Activated naive CD8-positive, alpha-beta T cell treated with anti-CD3 and anti-CD28 coated beads, Interleukin-2, amount 10 ng/mL, durations not matched to agents 7 days and 5 days (primary cell): ENCODE measurements around the gene SIGLEC5. TPM values are rescaled to one million over a fixed set of nuclear protein-coding genes. Genes with fewer than 3 reads are reported as not detected.

Source experiments
- ATAC-seq: fragments of 150-1000 bp; cut with Tn5 transposase; one replicate; pipeline ENCODE4 v1.10.0; 2021; ENCODE audit warnings: low read depth, moderate library complexity
- POLR2A ChIA-PET: fragments of 350-600 bp; sonication (Branson Sonifier 250); formaldehyde crosslinking; loops from one replicate; lab custom pipeline; 2021; ENCODE audit warnings: antibody characterized with exemption; lab: Charles Lee
- DNase-seq: peaks from one replicate; pipeline ENCODE4 v3.0.0; 2021
- H3K27ac Mint-ChIP-seq: one replicate; pipeline ENCODE4 v1.8.0; 2022; ENCODE audit warnings: mild to moderate bottlenecking, mixed read lengths
- H3K27me3 Mint-ChIP-seq: one replicate; pipeline ENCODE4 v1.8.0; 2022; ENCODE audit warnings: mild to moderate bottlenecking, moderate library complexity, mixed read lengths
- H3K36me3 Mint-ChIP-seq: one replicate; pipeline ENCODE4 v1.8.0; 2021; ENCODE audit warnings: mild to moderate bottlenecking, mixed read lengths
- H3K4me1 Mint-ChIP-seq: one replicate; pipeline ENCODE4 v1.8.0; 2021; ENCODE audit warnings: mixed read lengths
- H3K4me3 Mint-ChIP-seq: one replicate; pipeline ENCODE4 v1.8.0; 2022; ENCODE audit warnings: mild to moderate bottlenecking, moderate library complexity, mixed read lengths
- H3K9me3 Mint-ChIP-seq: one replicate; pipeline ENCODE4 v1.8.0; 2021; ENCODE audit warnings: mixed read lengths
- total RNA-seq, 2 experiments: library from RNA; stranded (reverse); gene quantifications; one replicate each; pipeline ENCODE4 v1.2.3, GENCODE V29; 2021

SIGLEC5 gene
- total RNA-seq, 2 experiments from 2014 or later = not detected

DNA sequence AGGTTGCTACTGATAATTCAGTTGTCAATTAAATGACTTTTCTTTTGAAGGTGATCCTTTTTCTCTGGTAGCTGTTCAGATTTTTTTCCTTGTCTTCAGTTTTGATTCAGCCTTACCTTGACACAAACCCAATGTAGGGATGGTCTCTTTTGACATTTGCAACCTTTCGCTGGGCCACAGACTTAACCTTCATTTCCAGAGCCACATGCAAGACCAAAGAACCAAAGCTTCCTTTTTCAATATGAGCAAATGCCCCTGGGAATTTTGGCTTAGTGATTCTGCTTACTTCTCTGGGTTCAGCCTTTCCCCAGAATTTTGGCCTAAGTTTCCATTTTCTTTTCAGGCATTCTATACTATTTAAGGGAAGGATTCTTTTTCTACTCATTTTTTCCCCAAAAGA lies 19.6 kb downstream of the SIGLEC5 start:
- H3K27me3 Mint-ChIP-seq = peaks cover 9% of the 10 kb centered on the region
- no peaks in the 10 kb centered on the region for H3K36me3 Mint-ChIP-seq
- DNase-seq = no peak
- peaks cover 12% of the 10 kb centered on the region for H3K4me1 Mint-ChIP-seq
- POLR2A ChIA-PET = no interaction called here
- no peak for ATAC-seq
- no peak overlapping the region for H3K27ac Mint-ChIP-seq
- no peak overlapping the region for H3K4me3 Mint-ChIP-seq
- peaks cover 8% of the 10 kb centered on the region for H3K9me3 Mint-ChIP-seq

GRCh38 chr19:51607920-51608562 lies 22.2 kb downstream of the SIGLEC5 start:
- peaks cover 12% of the 10 kb centered on the region for H3K4me1 Mint-ChIP-seq
- H3K9me3 Mint-ChIP-seq = peaks cover 7% of the 10 kb centered on the region
- peaks cover 9% of the 10 kb centered on the region for H3K27me3 Mint-ChIP-seq
- ATAC-seq (no peak), DNase-seq (peak; percentile 76)
- H3K36me3 Mint-ChIP-seq = no peaks in the 10 kb centered on the region
- POLR2A ChIA-PET = no interaction called here
- no peak overlapping the region for H3K27ac Mint-ChIP-seq
- no peak overlapping the region for H3K4me3 Mint-ChIP-seq

- Mint-ChIP-seq H3K27me3 (peaks cover 8% of the 10 kb centered on the region), H3K36me3 (no peaks in the 10 kb centered on the region), H3K4me1 (peaks cover 12% of the 10 kb centered on the region), H3K4me3 (no peak overlapping the region), H3K9me3 (peaks cover 2% of the 10 kb centered on the region), H3K27ac (no peak overlapping the region)
- POLR2A ChIA-PET = no interaction called here
- DNase-seq (no peak), ATAC-seq (no peak)
Measured at GRCh38 chr19:51607077-51607476, 23.1 kb downstream of the SIGLEC5 start.

DNA sequence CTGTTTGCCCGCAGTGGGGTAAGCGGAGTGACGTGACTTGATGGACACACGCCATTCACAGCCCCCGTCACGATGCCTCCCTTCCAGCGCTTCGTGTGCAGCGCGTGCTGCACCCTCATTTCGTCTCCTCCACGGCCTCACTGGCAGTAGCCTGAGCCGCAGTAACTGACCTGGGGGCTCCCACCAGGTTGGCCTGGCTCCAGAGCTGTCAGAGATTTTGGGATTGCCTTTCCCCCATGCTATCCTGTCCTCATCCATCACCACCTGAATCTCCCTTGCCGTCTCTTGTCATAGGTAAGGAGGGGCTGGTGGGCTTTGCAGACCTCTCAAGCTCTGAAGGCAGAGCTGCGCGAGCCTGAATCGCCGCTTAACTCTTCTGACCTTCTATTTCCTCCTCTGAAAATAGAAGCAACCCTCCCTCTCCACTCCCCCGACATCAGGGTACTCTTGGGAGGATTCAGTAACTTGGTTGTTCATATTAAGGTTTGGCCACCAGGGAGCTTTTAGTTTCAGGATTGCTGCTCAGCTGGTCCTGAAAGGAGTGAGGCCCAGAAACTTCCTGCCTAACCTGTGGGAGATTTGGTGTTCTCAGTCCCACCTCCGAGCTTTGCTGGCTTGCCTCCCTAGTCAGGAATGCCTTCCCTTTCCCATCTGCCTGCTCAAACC lies 27.9 kb downstream of the SIGLEC5 start:
- no peaks in the 10 kb centered on the region for H3K9me3 Mint-ChIP-seq
- no peak for DNase-seq
- H3K4me1 Mint-ChIP-seq = peaks cover 5% of the 10 kb centered on the region
- H3K4me3 Mint-ChIP-seq = no peak overlapping the region
- POLR2A ChIA-PET = no interaction called here
- H3K36me3 Mint-ChIP-seq = no peaks in the 10 kb centered on the region
- peaks cover 14% of the 10 kb centered on the region for H3K27me3 Mint-ChIP-seq
- ATAC-seq = no peak
- H3K27ac Mint-ChIP-seq = no peak overlapping the region

- H3K4me3 Mint-ChIP-seq = no peak overlapping the region
- H3K4me1 Mint-ChIP-seq = no peaks in the 10 kb centered on the region
- H3K27ac Mint-ChIP-seq = no peak overlapping the region
- H3K36me3 Mint-ChIP-seq = no peaks in the 10 kb centered on the region
- no peaks in the 10 kb centered on the region for H3K9me3 Mint-ChIP-seq
- H3K27me3 Mint-ChIP-seq = peaks cover 12% of the 10 kb centered on the region
- ATAC-seq (peak; percentile 56), DNase-seq (peak; percentile 35)
- POLR2A ChIA-PET = no interaction called here
Measured at GRCh38 chr19:51600940-51601580, 29.1 kb downstream of the SIGLEC5 start.

DNA sequence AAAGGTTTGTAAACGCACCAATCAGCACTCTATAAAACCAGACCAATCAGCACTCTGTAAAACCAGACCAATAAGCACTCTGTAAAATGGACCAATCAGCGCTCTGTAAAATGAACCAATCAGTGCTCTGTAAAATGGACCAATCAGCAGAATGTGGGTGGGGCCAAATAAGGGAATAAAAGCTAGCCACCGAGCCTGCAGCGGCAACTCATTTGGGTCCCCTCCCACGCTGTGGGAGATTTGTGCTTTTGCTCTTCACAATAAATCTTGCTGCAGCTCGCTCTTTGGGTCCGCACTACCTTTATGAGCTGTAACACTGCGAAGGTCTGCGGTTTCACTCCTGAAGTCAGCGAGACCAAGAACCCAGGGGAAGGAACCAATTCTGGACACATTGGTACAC lies 31.1 kb downstream of the SIGLEC5 start:
- H3K27ac Mint-ChIP-seq = no peak overlapping the region
- H3K9me3 Mint-ChIP-seq = no peaks in the 10 kb centered on the region
- peaks cover 5% of the 10 kb centered on the region for H3K4me1 Mint-ChIP-seq
- no peak overlapping the region for H3K4me3 Mint-ChIP-seq
- H3K27me3 Mint-ChIP-seq = peaks cover 12% of the 10 kb centered on the region
- POLR2A ChIA-PET = no interaction called here
- no peak for DNase-seq
- no peak for ATAC-seq
- H3K36me3 Mint-ChIP-seq = no peaks in the 10 kb centered on the region

- no peaks in the 10 kb centered on the region for H3K9me3 Mint-ChIP-seq
- H3K36me3 Mint-ChIP-seq = no peaks in the 10 kb centered on the region
- H3K27me3 Mint-ChIP-seq = peaks cover 12% of the 10 kb centered on the region
- DNase-seq (no peak), ATAC-seq (no peak)
- H3K4me3 Mint-ChIP-seq = no peak overlapping the region
- peaks cover 7% of the 10 kb centered on the region for H3K4me1 Mint-ChIP-seq
- no peak overlapping the region for H3K27ac Mint-ChIP-seq
- POLR2A ChIA-PET = interaction anchor here (0.6 kb wide), 1 partner anchor 112 kb away, joined by 3 read pairs; no protein-coding TSS in a partner anchor
Measured at GRCh38 chr19:51598159-51598915, 31.9 kb downstream of the SIGLEC5 start.

DNA sequence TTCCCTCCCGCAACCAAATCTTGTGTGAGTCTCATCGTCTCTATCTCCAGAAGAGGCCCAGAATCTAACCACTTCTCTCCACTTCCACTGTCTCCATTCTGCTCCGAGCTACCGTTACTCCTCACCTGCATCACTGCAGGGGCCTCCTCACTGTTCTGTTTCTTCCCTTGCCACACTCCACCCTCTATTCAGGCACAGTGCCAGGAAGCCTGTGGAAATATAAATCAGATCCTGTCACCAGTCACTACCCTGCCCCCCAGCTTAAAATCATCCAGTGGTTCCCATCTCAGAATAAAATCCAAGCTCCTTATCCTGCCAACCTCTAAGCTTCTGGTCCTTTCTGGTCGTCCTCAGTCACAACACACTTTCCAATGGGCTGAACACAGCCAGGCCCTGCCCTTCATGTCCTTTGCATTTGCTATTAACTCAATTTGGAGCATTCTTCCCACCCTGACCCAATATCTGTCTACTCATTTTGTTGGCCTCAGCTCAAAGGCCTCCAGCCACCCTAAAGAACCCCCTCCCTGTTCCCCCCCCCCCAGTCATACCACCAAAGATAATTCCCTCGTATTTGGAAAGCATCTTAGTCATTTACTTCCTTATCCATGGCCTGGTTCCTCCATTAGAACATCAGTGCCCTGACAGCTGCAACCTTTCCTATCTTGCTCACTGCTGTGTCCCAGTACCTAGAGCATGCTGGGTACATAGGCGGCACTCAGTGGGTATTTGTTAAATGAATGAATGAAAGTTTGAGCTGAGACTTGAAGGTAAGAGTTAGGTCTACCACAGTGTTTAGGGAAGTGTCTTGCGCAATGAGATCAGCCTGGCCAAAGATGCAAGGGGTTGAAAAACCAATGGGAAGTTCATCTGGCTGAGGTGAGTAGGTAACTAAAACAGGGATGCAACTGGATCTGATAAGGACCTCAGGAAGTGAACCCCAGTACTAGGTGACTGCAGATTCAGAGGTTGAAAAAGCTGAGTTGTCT lies 34.7 kb downstream of the SIGLEC5 start:
- peaks cover 9% of the 10 kb centered on the region for H3K4me1 Mint-ChIP-seq
- peaks cover 2% of the 10 kb centered on the region for H3K36me3 Mint-ChIP-seq
- DNase-seq (no peak), ATAC-seq (no peak)
- no peak overlapping the region for H3K27ac Mint-ChIP-seq
- POLR2A ChIA-PET = interaction anchor here (1.3 kb wide), 1 partner anchor 109 kb away, joined by 3 read pairs; no protein-coding TSS in a partner anchor
- H3K27me3 Mint-ChIP-seq = peaks cover 7% of the 10 kb centered on the region
- peak overlapping the region; percentile 90 for H3K4me3 Mint-ChIP-seq
- H3K9me3 Mint-ChIP-seq = peaks cover 2% of the 10 kb centered on the region

DNA sequence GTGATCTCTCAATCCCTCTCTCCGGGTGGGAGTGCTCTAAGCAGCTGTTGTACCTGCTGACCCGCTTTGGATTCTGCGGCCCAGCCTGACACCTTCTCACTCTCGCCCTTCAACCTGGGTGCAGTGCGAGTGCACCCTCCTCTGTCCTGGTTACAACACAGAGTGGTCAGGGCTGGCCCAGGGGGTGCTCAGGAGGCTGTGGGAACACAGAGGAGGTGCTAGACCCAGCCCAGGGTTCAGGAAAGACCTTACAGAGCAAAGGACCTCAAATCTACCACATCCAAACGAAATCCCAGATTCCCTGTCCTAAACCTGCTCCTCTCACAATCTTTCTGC lies 35.5 kb downstream of the SIGLEC5 start:
- Mint-ChIP-seq H3K27ac (peak overlapping the region; percentile 53), H3K27me3 (no peaks in the 10 kb centered on the region), H3K9me3 (peaks cover 2% of the 10 kb centered on the region), H3K36me3 (peaks cover 3% of the 10 kb centered on the region), H3K4me1 (peaks cover 9% of the 10 kb centered on the region), H3K4me3 (peak overlapping the region; percentile 90)
- POLR2A ChIA-PET = interaction anchor here (1.1 to 1.3 kb wide), 2 partner anchors 22 to 109 kb away, joined by 3 read pairs; no protein-coding TSS in a partner anchor
- DNase-seq (no peak), ATAC-seq (no peak)

GRCh38 chr19:51593969-51594773 lies 36.0 kb downstream of the SIGLEC5 start:
- ATAC-seq = peak; percentile 100
- POLR2A ChIA-PET = interaction anchor here (0.6 to 1.1 kb wide), 2 partner anchors 22 to 23 kb away, joined by 3 to 4 read pairs; partner anchors contain the start of gene ZNF175
- Mint-ChIP-seq H3K9me3 (peaks cover 6% of the 10 kb centered on the region), H3K27me3 (no peaks in the 10 kb centered on the region), H3K4me3 (peak overlapping the region; percentile 90), H3K36me3 (peaks cover 7% of the 10 kb centered on the region), H3K27ac (peak overlapping the region; percentile 53), H3K4me1 (peaks cover 9% of the 10 kb centered on the region)
- DNase-seq = peak; percentile 95

GRCh38 chr19:51593138-51593890 lies 36.9 kb downstream of the SIGLEC5 start:
- H3K9me3 Mint-ChIP-seq = peaks cover 6% of the 10 kb centered on the region
- ATAC-seq = no peak
- H3K27ac Mint-ChIP-seq = peak overlapping the region; percentile 53
- H3K27me3 Mint-ChIP-seq = no peaks in the 10 kb centered on the region
- peaks cover 9% of the 10 kb centered on the region for H3K4me1 Mint-ChIP-seq
- no peak for DNase-seq
- H3K4me3 Mint-ChIP-seq = peak overlapping the region; percentile 90
- POLR2A ChIA-PET = interaction anchor here (0.6 kb wide), 1 partner anchor 22 kb away, joined by 4 read pairs; the partner anchor contains the start of gene ZNF175
- H3K36me3 Mint-ChIP-seq = peaks cover 9% of the 10 kb centered on the region
